Measurements from ENCODE around the gene HORMAD1. TPM values are rescaled to one million over a fixed set of nuclear protein-coding genes. Genes with fewer than 3 reads are reported as not detected.

Gene HORMAD1
- total and polyA plus RNA-seq, 2 donors (not counting 3 experiments of a cell fraction or from before 2014, with no cell fraction given) = not detected

DNA sequence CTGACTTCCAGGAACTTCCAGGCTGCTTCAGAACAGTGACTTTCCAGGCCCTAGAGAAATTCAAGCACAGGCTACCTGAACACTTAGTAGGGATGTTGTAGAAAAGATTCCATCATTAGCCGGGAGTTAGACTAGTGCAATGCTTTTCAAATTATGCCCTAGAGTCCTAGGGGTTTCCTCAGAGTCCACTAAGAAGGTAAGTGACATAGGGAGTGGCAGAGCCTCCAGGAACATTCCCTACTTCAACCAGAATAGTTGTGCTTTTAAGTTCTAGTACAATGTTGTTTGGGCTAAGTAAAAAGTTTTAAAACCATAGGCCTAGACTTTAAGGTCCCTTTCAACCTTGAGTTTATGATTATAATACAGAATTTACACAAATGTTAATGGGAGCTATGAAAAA is 14.6 kb downstream of the HORMAD1 start:
- POLR2A ChIA-PET = no interaction called here
- dilution Hi-C loops (cut with MboI; ENCODE audit: extremely low pct_ligation_motif_present, low sequenced_read_pairs) = no loop called here

More for the DNA sequence above, 14.6 kb downstream of the HORMAD1 start:
- Histone ChIP-seq H4K20me1 (replicated peaks; ENCODE audit: control insufficient read depth, extremely low read depth, insufficient read depth, low read length) (no peaks in the 10 kb centered on the region), H2AFZ (ENCODE audit: low read depth, low read length) (no peak overlapping the region), H3K9me1 (replicated peaks; ENCODE audit: control insufficient read depth, extremely low read depth, insufficient read depth, low read length) (no peaks in the 10 kb centered on the region), H3K79me2 (ENCODE audit: control insufficient read depth, insufficient read depth, low read length) (no peaks in the 10 kb centered on the region), H3K9me3 (replicated peaks; ENCODE audit: control insufficient read depth, insufficient read depth, low read length) (no peaks in the 10 kb centered on the region), H3K27ac (ENCODE audit: insufficient read depth, low read depth, low read length) (no peak overlapping the region), H3K4me2 (ENCODE audit: insufficient read depth, low read length) (no peak overlapping the region), H3K36me3 (ENCODE audit: control insufficient read depth in 2 of 2, extremely low read depth in 1 of 2, insufficient read depth in 2 of 2, low read length in 2 of 2) (no peaks in the 10 kb centered on the region), H3K4me1 (ENCODE audit: control insufficient read depth, extremely low read depth, insufficient read depth, low read length) (no peaks in the 10 kb centered on the region), H3K9ac (replicated peaks; ENCODE audit: extremely low read depth, insufficient read depth, low read length) (no peak overlapping the region), H3K27me3 (ENCODE audit: control insufficient read depth in 2 of 2, insufficient read depth in 2 of 2, low read length in 2 of 2) (no peaks in the 10 kb centered on the region), H3K4me3 (replicated peaks in 1 of 3; ENCODE audit: insufficient read depth in 1 of 3, low read depth in 1 of 3, low read length in 3 of 3) (no peak overlapping the region)
- CTCF ChIA-PET = interaction anchor here (1.5 kb wide), 1 partner anchor 18 kb away, joined by 3 read pairs; no protein-coding TSS in a partner anchor
- no peak for FAIRE-seq
- BruUV-seq (replicated peaks) = no TSS peak
- TF ChIP-seq JUN (IDR thresholded peaks at IDR 0.05; ENCODE audit: borderline replicate concordance, insufficient read depth, insufficient read length, low read depth) = no peak
- TF ChIP-seq, protein P1, sequence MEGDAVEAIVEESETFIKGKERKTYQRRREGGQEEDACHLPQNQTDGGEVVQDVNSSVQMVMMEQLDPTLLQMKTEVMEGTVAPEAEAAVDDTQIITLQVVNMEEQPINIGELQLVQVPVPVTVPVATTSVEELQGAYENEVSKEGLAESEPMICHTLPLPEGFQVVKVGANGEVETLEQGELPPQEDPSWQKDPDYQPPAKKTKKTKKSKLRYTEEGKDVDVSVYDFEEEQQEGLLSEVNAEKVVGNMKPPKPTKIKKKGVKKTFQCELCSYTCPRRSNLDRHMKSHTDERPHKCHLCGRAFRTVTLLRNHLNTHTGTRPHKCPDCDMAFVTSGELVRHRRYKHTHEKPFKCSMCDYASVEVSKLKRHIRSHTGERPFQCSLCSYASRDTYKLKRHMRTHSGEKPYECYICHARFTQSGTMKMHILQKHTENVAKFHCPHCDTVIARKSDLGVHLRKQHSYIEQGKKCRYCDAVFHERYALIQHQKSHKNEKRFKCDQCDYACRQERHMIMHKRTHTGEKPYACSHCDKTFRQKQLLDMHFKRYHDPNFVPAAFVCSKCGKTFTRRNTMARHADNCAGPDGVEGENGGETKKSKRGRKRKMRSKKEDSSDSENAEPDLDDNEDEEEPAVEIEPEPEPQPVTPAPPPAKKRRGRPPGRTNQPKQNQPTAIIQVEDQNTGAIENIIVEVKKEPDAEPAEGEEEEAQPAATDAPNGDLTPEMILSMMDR (IDR thresholded peaks at IDR 0.05; ENCODE audit: extremely low read depth in 1 of 2, insufficient read depth in 1 of 2, low read depth in 1 of 2, low read length in 2 of 2) = no peak
- TF ChIP-seq POLR2AphosphoS5 (IDR thresholded peaks at IDR 0.05; ENCODE audit: insufficient read depth, low read depth, low read length) = no peak
- TF ChIP-seq MAX (IDR thresholded peaks at IDR 0.05; ENCODE audit: insufficient read depth, insufficient read length) = no peak
- TF ChIP-seq POLR2A (IDR thresholded peaks at IDR 0.05; ENCODE audit: low read depth, low read length) = no peak
- no peak for TF ChIP-seq GATA2 (IDR thresholded peaks at IDR 0.05; ENCODE audit: insufficient read depth, insufficient read length, low read depth, low read length)
- TF ChIP-seq FOS (IDR thresholded peaks at IDR 0.05; ENCODE audit: borderline replicate concordance, insufficient read depth, low read length) = no peak
- no peak for TF ChIP-seq MYC (IDR thresholded peaks at IDR 0.05; ENCODE audit: low read depth, low read length)
- TF ChIP-seq EZH2 (IDR thresholded peaks at IDR 0.05; ENCODE audit: borderline replicate concordance, low read depth, low read length, severe bottlenecking) = no peak
- intact Hi-C loops (cut with micrococcal nuclease) = no loop called here
- no peak for DNase-seq (ENCODE audit: low read depth, low spot score)

Data from endothelial cell of umbilical vein (primary cell).